ENCODE results near the gene HPDL. TPM values are rescaled to one million over a fixed set of nuclear protein-coding genes. Genes with fewer than 3 reads are reported as not detected.

HPDL gene
- total RNA-seq, 1 donor from 2014 or later: not detected

GRCh38 chr1:45332346-45332720 is 5.6 kb downstream of the HPDL start:
- no peaks in the 10 kb centered on the region for H3K9me3 ChIP-seq
- intact Hi-C loops (cut with DNase I): no loop called here
- no peak overlapping the region for H3K27ac ChIP-seq
- peaks cover 52% of the 10 kb centered on the region for H3K36me3 ChIP-seq
- TF ChIP-seq CTCF (IDR thresholded peaks at IDR 0.05): no peak
- ATAC-seq (no peak), DNase-seq (no peak)
- no peaks in the 10 kb centered on the region for H3K27me3 ChIP-seq (ENCODE audit: low read depth)
- H3K4me3 ChIP-seq: no peak overlapping the region
- H3K4me1 ChIP-seq: peaks cover 3% of the 10 kb centered on the region

- intact Hi-C loops (cut with DNase I): no loop called here
Observed at GRCh38 chr1:45334308-45335245, 7.9 kb downstream of the HPDL start.

GRCh38 chr1:45335855-45336324 is 9.2 kb downstream of the HPDL start:
- no peak for DNase-seq
- peaks cover 16% of the 10 kb centered on the region for H3K4me1 ChIP-seq

More at GRCh38 chr1:45334308-45335245, 7.9 kb downstream of the HPDL start:
- Histone ChIP-seq H3K9me3 (no peaks in the 10 kb centered on the region), H3K27me3 (ENCODE audit: low read depth) (no peaks in the 10 kb centered on the region), H3K27ac (peak overlapping the region; percentile 8), H3K36me3 (peaks cover 48% of the 10 kb centered on the region), H3K4me3 (no peak overlapping the region), H3K4me1 (peaks cover 10% of the 10 kb centered on the region)
- DNase-seq: no peak
- no peak for TF ChIP-seq CTCF (IDR thresholded peaks at IDR 0.05)
- no peak for ATAC-seq

GRCh38 chr1:45337630-45338325 is 11.1 kb downstream of the HPDL start:
- ATAC-seq (no peak), DNase-seq (no peak)
- H3K4me3 ChIP-seq: no peak overlapping the region
- H3K36me3 ChIP-seq: peaks cover 36% of the 10 kb centered on the region
- TF ChIP-seq CTCF (IDR thresholded peaks at IDR 0.05): no peak
- H3K27me3 ChIP-seq (ENCODE audit: low read depth): no peaks in the 10 kb centered on the region
- no peaks in the 10 kb centered on the region for H3K9me3 ChIP-seq
- H3K4me1 ChIP-seq: peaks cover 34% of the 10 kb centered on the region
- no peak overlapping the region for H3K27ac ChIP-seq
- intact Hi-C loops (cut with DNase I): no loop called here

More at GRCh38 chr1:45335855-45336324, 9.2 kb downstream of the HPDL start:
- peaks cover 40% of the 10 kb centered on the region for H3K36me3 ChIP-seq
- no peaks in the 10 kb centered on the region for H3K27me3 ChIP-seq (ENCODE audit: low read depth)
- no peak for TF ChIP-seq CTCF (IDR thresholded peaks at IDR 0.05)
- H3K27ac ChIP-seq: no peak overlapping the region
- no peaks in the 10 kb centered on the region for H3K9me3 ChIP-seq
- ATAC-seq: no peak
- intact Hi-C loops (cut with DNase I): no loop called here
- no peak overlapping the region for H3K4me3 ChIP-seq

DNA sequence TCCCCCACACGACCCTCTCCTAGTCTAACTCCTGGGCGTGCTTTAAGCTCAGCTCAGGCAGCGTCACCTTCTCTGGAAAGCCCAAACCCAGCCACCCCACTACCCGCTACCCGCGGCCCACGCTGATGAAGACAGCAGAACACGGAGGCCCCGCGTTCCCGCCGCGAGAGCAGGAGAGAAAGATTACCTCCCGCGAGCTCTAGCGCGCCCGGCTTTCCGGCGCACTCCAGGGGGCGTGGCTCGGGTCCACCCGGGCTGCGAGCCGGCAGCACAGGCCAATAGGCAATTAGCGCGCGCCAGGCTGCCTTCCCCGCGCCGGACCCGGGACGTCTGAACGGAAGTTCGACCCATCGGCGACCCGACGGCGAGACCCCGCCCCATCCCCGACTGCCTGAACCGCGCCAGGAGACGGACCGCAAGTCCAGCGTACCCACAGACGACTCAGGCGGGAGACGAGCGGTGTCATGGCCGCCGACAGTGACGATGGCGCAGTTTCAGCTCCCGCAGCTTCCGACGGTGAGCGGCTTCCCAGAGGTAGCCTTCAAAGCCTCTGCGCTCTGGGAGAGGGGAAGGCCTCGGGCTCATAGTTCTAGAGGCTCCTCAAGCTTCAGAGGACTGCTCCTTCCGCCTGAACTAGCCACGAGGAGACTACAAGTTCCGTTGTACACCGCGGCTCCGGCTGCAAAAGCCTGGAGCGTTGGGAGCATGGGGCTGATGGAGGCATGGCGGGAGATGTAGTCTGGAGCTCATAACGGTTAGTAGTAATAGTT is 13.3 kb downstream of the HPDL start, which contains the start of the genes MUTYH and TOE1:
TSS of gene MUTYH (minus strand) at position 652 of the 770 bp plus-strand sequence. CDS start 5,935 bp downstream, outside the sequence.
TSS of gene TOE1 (plus strand) at position 382 of the 770 bp plus-strand sequence. CDS start at position 465, 83 bp downstream.
- no peak for TF ChIP-seq CTCF (IDR thresholded peaks at IDR 0.05)
- peak within 1 kb of the TSS; percentile 99 for H3K27ac ChIP-seq
- H3K4me3 ChIP-seq: peak within 1 kb of the TSS; percentile 92
- DNase-seq: peak; percentile 97
- no peaks in the 10 kb centered on the region for H3K27me3 ChIP-seq (ENCODE audit: low read depth)
- ATAC-seq: peak; percentile 97 to 98
- peaks cover 34% of the 10 kb centered on the region for H3K4me1 ChIP-seq
- H3K36me3 ChIP-seq: peaks cover 37% of the 10 kb centered on the region
- intact Hi-C loops (cut with DNase I): no loop called here
- H3K9me3 ChIP-seq: no peaks in the 10 kb centered on the region

All from lower lobe of right lung (tissue), 2 donors.